Measurements from ENCODE around the gene TEX2. TPM values are rescaled to one million over a fixed set of nuclear protein-coding genes. Genes with fewer than 3 reads are reported as not detected.

Gene TEX2
- total and polyA plus RNA-seq, 9 of the 15 experiments (the other 6 are each of a cell fraction or from before 2014, with no cell fraction given): 4.1 to 27.6 (median 19.3) TPM

GRCh38 chr17:64192589-64192988 lies 70.5 kb downstream of the TEX2 start:
- Histone ChIP-seq H3K27ac (ENCODE audit: extremely low read depth, low read depth, low read length) (no peak overlapping the region), H4K20me1 (replicated peaks; ENCODE audit: control insufficient read depth, insufficient read depth, low read length) (no peaks in the 10 kb centered on the region), H3K36me3 (ENCODE audit: control insufficient read depth, insufficient read depth, low read length) (peaks cover 33% of the 10 kb centered on the region; the same call in 2 of the 3 replicates), H3K9ac (ENCODE audit: insufficient read depth in 1 of 2, low read depth in 2 of 2, low read length in 2 of 2) (no peak overlapping the region), H3K4me3 (no peak overlapping the region), H3K4me2 (ENCODE audit: insufficient read depth, low read length) (no peak overlapping the region), H3K79me2 (ENCODE audit: control insufficient read depth, insufficient read depth, low read length) (no peaks in the 10 kb centered on the region), H3K9me3 (replicated peaks; ENCODE audit: control insufficient read depth, insufficient read depth, low read depth, low read length) (no peaks in the 10 kb centered on the region), H2AFZ (ENCODE audit: low read depth, low read length) (no peak overlapping the region), H3K9me1 (ENCODE audit: control insufficient read depth, insufficient read depth, low read length) (no peaks in the 10 kb centered on the region), H3K27me3 (ENCODE audit: control insufficient read depth in 2 of 2, insufficient read depth in 2 of 2, low read length in 2 of 2) (no peaks in the 10 kb centered on the region), H3K4me1 (replicated peaks in 1 of 2; ENCODE audit: control insufficient read depth in 2 of 2, insufficient read depth in 2 of 2, low read length in 2 of 2) (no peaks in the 10 kb centered on the region; a peak in 2 of 5 replicates)
- no peak for FAIRE-seq
- no peak for DNase-seq (ENCODE audit: extremely low read depth in 1 of 4, low spot score in 3 of 4)
- TF ChIP-seq NR4A1 (CRISPR knock-in tag; IDR thresholded peaks at IDR 0.05) (no peak), NR4A1 (tag; IDR thresholded peaks at IDR 0.05) (no peak), SNRNP70 (optimal IDR thresholded peaks at IDR 0.05; ENCODE audit: low read depth, low read length) (no peak), TGIF2 (CRISPR knock-in tag; IDR thresholded peaks at IDR 0.05) (no peak), ZNF24 (IDR thresholded peaks at IDR 0.05) (no peak), KDM4B (IDR thresholded peaks at IDR 0.05; ENCODE audit: borderline replicate concordance in 2 of 2, low read depth in 1 of 2) (no peak), FOXM1 (IDR thresholded peaks at IDR 0.05; ENCODE audit: low read depth) (no peak), FOXM1 (CRISPR knock-in tag; IDR thresholded peaks at IDR 0.05; ENCODE audit: low read depth) (no peak), ZNF589 (CRISPR knock-in tag; IDR thresholded peaks at IDR 0.05; ENCODE audit: low read depth) (no peak), KDM5B (IDR thresholded peaks at IDR 0.05; ENCODE audit: insufficient replicate concordance, low read depth, low read length) (no peak)
- ChIA-PET POLR2A (interaction anchor here (1.0 to 3.4 kb wide), 4 partner anchors 8 to 47 kb away, joined by 4 to 10 read pairs (median 4); no protein-coding TSS in a partner anchor), CTCF (ENCODE audit: low intra/inter-chr PET ratio) (no interaction called here)
- ATAC-seq: no peak
- WGBS (ENCODE audit: insufficient coverage, low coverage, missing lambda C conversion rate): 54% methylated on average over 3 of the region's 3 CpGs
- in situ Hi-C loops (cut with MboI) (no loop called here), intact Hi-C loops (cut with micrococcal nuclease) (no loop called here)
- no TSS peak for BruUV-seq (replicated peaks)
